H9 (cell line): ENCODE data around the gene C16orf95. TPM values are rescaled to one million over a fixed set of nuclear protein-coding genes. Genes with fewer than 3 reads are reported as not detected.

Experiments used
- DNase-seq: peaks from one replicate; pipeline ENCODE4 v3.0.0-alpha.2; 2017
- H2AFZ ChIP-seq: one replicate; pipeline ENCODE4 v1.6.1; 2013; ENCODE audit warnings: mild to moderate bottlenecking, low read length, control low read depth, moderate library complexity
- H2AK5ac ChIP-seq: 2 replicates; pipeline ENCODE4 v1.6.1; 2013; ENCODE audit warnings: low read length, control low read depth, mixed read lengths; ENCODE audit not compliant: insufficient read length
- H2BK120ac ChIP-seq: one replicate; pipeline ENCODE4 v1.6.1; 2013; ENCODE audit warnings: low read depth, mild to moderate bottlenecking, low read length, control low read depth, inconsistent platforms; ENCODE audit not compliant: poor library complexity, severe bottlenecking
- H2BK12ac ChIP-seq: 2 replicates; pipeline ENCODE4 v1.6.1; 2013; ENCODE audit warnings: low read length, control low read depth, mixed read lengths, low read depth; ENCODE audit not compliant: insufficient read length
- H2BK15ac ChIP-seq: 2 replicates; pipeline ENCODE4 v1.6.1; 2013; ENCODE audit warnings: low read depth, low read length, control low read depth
- H2BK20ac ChIP-seq: one replicate; pipeline ENCODE4 v1.6.1; 2013; ENCODE audit warnings: low read depth, mild to moderate bottlenecking, low read length, control low read depth, inconsistent platforms; ENCODE audit not compliant: poor library complexity, severe bottlenecking
- H2BK5ac ChIP-seq: 2 replicates; pipeline ENCODE4 v1.6.1; 2013; ENCODE audit warnings: low read length, control low read depth, mixed read lengths; ENCODE audit not compliant: insufficient read length
- H3K14ac ChIP-seq: 2 replicates; pipeline ENCODE4 v1.6.1; 2013; ENCODE audit warnings: low read length, control low read depth; ENCODE audit not compliant: insufficient read depth
- H3K18ac ChIP-seq: 2 replicates; pipeline ENCODE4 v1.6.1; 2013; ENCODE audit warnings: low read depth, mild to moderate bottlenecking, mixed read lengths, low read length, control low read depth; ENCODE audit not compliant: insufficient read length
- H3K23ac ChIP-seq: 2 replicates; pipeline ENCODE4 v1.6.1; 2013; ENCODE audit warnings: low read length, control low read depth, mixed read lengths, low read depth; ENCODE audit not compliant: insufficient read length
- H3K23me2 ChIP-seq: 2 replicates; pipeline ENCODE4 v1.6.1; 2013; ENCODE audit warnings: low read depth, mild to moderate bottlenecking, mixed read lengths, low read length, control low read depth; ENCODE audit not compliant: insufficient read length, poor library complexity, severe bottlenecking
- H3K27ac ChIP-seq: 2 replicates; pipeline ENCODE4 v1.5.1; 2013; ENCODE audit warnings: low read length, control low read depth, mixed read lengths, low read depth; ENCODE audit not compliant: insufficient read length
- H3K27me3 ChIP-seq: 2 replicates; pipeline ENCODE4 v1.6.1; 2013; ENCODE audit warnings: low read length, control low read depth, inconsistent platforms; ENCODE audit not compliant: insufficient read depth
- H3K4ac ChIP-seq: 2 replicates; pipeline ENCODE4 v1.6.1; 2013; ENCODE audit warnings: low read depth, mild to moderate bottlenecking, control low read depth, inconsistent platforms, low read length, moderate library complexity
- H3K4me1 ChIP-seq: 2 replicates; pipeline ENCODE4 v1.6.1; 2013; ENCODE audit warnings: low read length, control low read depth, inconsistent platforms; ENCODE audit not compliant: insufficient read depth
- H3K4me2 ChIP-seq: 2 replicates; pipeline ENCODE4 v1.6.1; 2013; ENCODE audit warnings: low read length, control low read depth, mixed read lengths; ENCODE audit not compliant: insufficient read length, insufficient read depth
- H3K56ac ChIP-seq: 2 replicates; pipeline ENCODE4 v1.6.1; 2013; ENCODE audit warnings: low read depth, mild to moderate bottlenecking, mixed read lengths, low read length, control low read depth; ENCODE audit not compliant: insufficient read length
- H3K79me1 ChIP-seq: 2 replicates; pipeline ENCODE4 v1.6.1; 2013; ENCODE audit warnings: low read depth, mild to moderate bottlenecking, moderate library complexity, low read length, control low read depth, inconsistent platforms; ENCODE audit not compliant: insufficient read depth, poor library complexity, severe bottlenecking
- H3K79me2 ChIP-seq: 2 replicates; pipeline ENCODE4 v1.6.1; 2013; ENCODE audit warnings: low read length, control low read depth, inconsistent platforms; ENCODE audit not compliant: insufficient read depth
- H3K9ac ChIP-seq: 2 replicates; pipeline ENCODE4 v1.6.1; 2013; ENCODE audit warnings: low read length, control low read depth, mixed read lengths; ENCODE audit not compliant: insufficient read length; ENCODE audit errors: extremely low read depth
- H3K9me3 ChIP-seq: one replicate; pipeline ENCODE4 v1.6.1; 2013; ENCODE audit warnings: low read depth, low read length, inconsistent platforms; ENCODE audit not compliant: control insufficient read depth
- H3T11ph ChIP-seq: one replicate; pipeline ENCODE4 v1.6.1; 2013; ENCODE audit warnings: mild to moderate bottlenecking, low read length, control low read depth, inconsistent platforms
- H4K20me1 ChIP-seq: one replicate; pipeline ENCODE4 v1.6.1; 2013; ENCODE audit not compliant: control insufficient read depth, insufficient read length, insufficient read depth
- H4K5ac ChIP-seq: 2 replicates; pipeline ENCODE4 v1.6.1; 2013; ENCODE audit warnings: low read depth, mild to moderate bottlenecking, mixed read lengths, low read length, control low read depth; ENCODE audit not compliant: insufficient read length
- H4K8ac ChIP-seq: replicated peaks from 2 replicates; pipeline ENCODE4 v1.6.1; 2013; ENCODE audit warnings: low read length, control low read depth, mixed read lengths, low read depth; ENCODE audit not compliant: insufficient read length
- H4K91ac ChIP-seq: 2 replicates; pipeline ENCODE4 v1.6.1; 2013; ENCODE audit warnings: low read depth, mild to moderate bottlenecking, moderate library complexity, mixed read lengths, low read length, control low read depth; ENCODE audit not compliant: insufficient read length
- H3K27ac Mint-ChIP-seq, 3 experiments: 2 replicates in 2 of 3; 3 replicates in 1 of 3; pipeline ENCODE4 v1.8.0; 2020 to 2021; ENCODE audit warnings: mixed read lengths in 3 of 3, mild to moderate bottlenecking in 1 of 3, moderate library complexity in 1 of 3
- H3K27me3 Mint-ChIP-seq: 2 replicates; pipeline ENCODE4 v1.8.0; 2021; ENCODE audit warnings: low read depth, mild to moderate bottlenecking, moderate library complexity, mixed read lengths
- H3K36me3 Mint-ChIP-seq, 3 experiments: 2 replicates in 2 of 3; 3 replicates in 1 of 3; pipeline ENCODE4 v1.8.0; 2020 to 2021; ENCODE audit warnings: low read depth in 3 of 3, mixed read lengths in 3 of 3; ENCODE audit not compliant: insufficient read depth in 1 of 3
- H3K4me1 Mint-ChIP-seq, 2 experiments: 2 replicates each; pipeline ENCODE4 v1.8.0; 2020; ENCODE audit warnings: mixed read lengths in 2 of 2
- H3K4me3 Mint-ChIP-seq, 2 experiments: 2 replicates in 1 of 2; 3 replicates in 1 of 2; pipeline ENCODE4 v1.8.0; 2020 to 2021; ENCODE audit warnings: mild to moderate bottlenecking in 2 of 2, mixed read lengths in 2 of 2, moderate library complexity in 1 of 2
- H3K9me3 Mint-ChIP-seq, 2 experiments: 2 replicates in 1 of 2; 3 replicates in 1 of 2; pipeline ENCODE4 v1.8.0; 2020; ENCODE audit warnings: mild to moderate bottlenecking in 2 of 2, mixed read lengths in 2 of 2, moderate library complexity in 1 of 2
- WGBS: extraction: QIAGEN DNeasy Blood & Tissue Kit; methylation state at CpG from one replicate; pipeline ENCODE4 v1.1.7; 2013; ENCODE audit warnings: missing lambda C conversion rate, low lambda C conversion rate, mixed read lengths; ENCODE audit not compliant: insufficient read length; ENCODE audit errors: extremely low coverage; 5-methylcytosine and 5-hydroxymethylcytosine counted together
- total RNA-seq: library from RNA; stranded (reverse); gene quantifications from 2 replicates; pipeline ENCODE4 v1.2.1, GENCODE V29; 2021
- TF ChIP-seq, protein P1 (sequence below): fragments of 200-600 bp; sonication (generic); conservative IDR thresholded peaks from 3 replicates; pipeline ENCODE4 v1.8.0; 2021; ENCODE audit warnings: antibody characterized with exemption, mild to moderate bottlenecking

Gene C16orf95
- total RNA-seq, 1 experiment from 2014 or later = 5.6 TPM

GRCh38 chr16:87358250-87358649 is 41.1 kb upstream of the C16orf95 start:
- H3K4me2 ChIP-seq = no peak overlapping the region
- no peak overlapping the region for H3K56ac ChIP-seq
- Mint-ChIP-seq H3K36me3 (peaks cover 4 to 43% (median 26%) of the 10 kb centered on the region in 3 experiments; a peak in 6 of 7 replicates), H3K4me3 (no peak overlapping the region), H3K27ac (no peak overlapping the region; a peak in 1 of 7 replicates), H3K9me3 (no peaks in the 10 kb centered on the region), H3K27me3 (no peaks in the 10 kb centered on the region), H3K4me1 (no peaks in the 10 kb centered on the region)
- no peak overlapping the region for H4K8ac ChIP-seq
- H3K27ac ChIP-seq = no peak overlapping the region
- H3K4ac ChIP-seq = no peak overlapping the region
- no peaks in the 10 kb centered on the region for H3K79me2 ChIP-seq
- no peak overlapping the region for H2BK120ac ChIP-seq
- H3K18ac ChIP-seq = no peak overlapping the region
- no peaks in the 10 kb centered on the region for H3K27me3 ChIP-seq
- H3K14ac ChIP-seq = no peak overlapping the region; the same call in 1 of the 2 replicates
- H3K9ac ChIP-seq = no peak overlapping the region
- no peak overlapping the region for H2AFZ ChIP-seq
- DNase-seq = no peak
- no peaks in the 10 kb centered on the region for H3K23me2 ChIP-seq
- H4K5ac ChIP-seq = no peak overlapping the region
- H3T11ph ChIP-seq = no peak overlapping the region
- no peak overlapping the region for H4K91ac ChIP-seq
- TF ChIP-seq, protein P1, sequence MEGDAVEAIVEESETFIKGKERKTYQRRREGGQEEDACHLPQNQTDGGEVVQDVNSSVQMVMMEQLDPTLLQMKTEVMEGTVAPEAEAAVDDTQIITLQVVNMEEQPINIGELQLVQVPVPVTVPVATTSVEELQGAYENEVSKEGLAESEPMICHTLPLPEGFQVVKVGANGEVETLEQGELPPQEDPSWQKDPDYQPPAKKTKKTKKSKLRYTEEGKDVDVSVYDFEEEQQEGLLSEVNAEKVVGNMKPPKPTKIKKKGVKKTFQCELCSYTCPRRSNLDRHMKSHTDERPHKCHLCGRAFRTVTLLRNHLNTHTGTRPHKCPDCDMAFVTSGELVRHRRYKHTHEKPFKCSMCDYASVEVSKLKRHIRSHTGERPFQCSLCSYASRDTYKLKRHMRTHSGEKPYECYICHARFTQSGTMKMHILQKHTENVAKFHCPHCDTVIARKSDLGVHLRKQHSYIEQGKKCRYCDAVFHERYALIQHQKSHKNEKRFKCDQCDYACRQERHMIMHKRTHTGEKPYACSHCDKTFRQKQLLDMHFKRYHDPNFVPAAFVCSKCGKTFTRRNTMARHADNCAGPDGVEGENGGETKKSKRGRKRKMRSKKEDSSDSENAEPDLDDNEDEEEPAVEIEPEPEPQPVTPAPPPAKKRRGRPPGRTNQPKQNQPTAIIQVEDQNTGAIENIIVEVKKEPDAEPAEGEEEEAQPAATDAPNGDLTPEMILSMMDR = no peak
- no peak overlapping the region for H2BK15ac ChIP-seq
- no peaks in the 10 kb centered on the region for H4K20me1 ChIP-seq
- no peak overlapping the region for H2AK5ac ChIP-seq
- no peaks in the 10 kb centered on the region for H3K79me1 ChIP-seq
- no peaks in the 10 kb centered on the region for H3K9me3 ChIP-seq
- H3K23ac ChIP-seq = no peak overlapping the region
- no peak overlapping the region for H2BK5ac ChIP-seq
- H2BK20ac ChIP-seq = no peak overlapping the region
- no CpG with 5 or more reads among the region's 17 CpGs for WGBS
- no peak overlapping the region for H2BK12ac ChIP-seq
- H3K4me1 ChIP-seq = no peaks in the 10 kb centered on the region
